Neural cell (in vitro differentiated cells): ENCODE results near the gene TBC1D10B. TPM values are rescaled to one million over a fixed set of nuclear protein-coding genes. Genes with fewer than 3 reads are reported as not detected.

Experiments used
- H2AFZ ChIP-seq: fragments of 200-600, 300-800 bp; sonication (generic), shearing (Covaris generic); 2 replicates; pipeline ENCODE4 v1.6.0; 2014; ENCODE audit warnings: low read depth, mild to moderate bottlenecking, antibody characterized with exemption, low read length, moderate library complexity
- H3F3A ChIP-seq: fragments of 200-600 bp; shearing (Covaris generic); 2 replicates; pipeline ENCODE4 v1.6.1; 2016; ENCODE audit warnings: mild to moderate bottlenecking, moderate library complexity, mixed read lengths, antibody characterized with exemption, low read length; ENCODE audit not compliant: insufficient read depth, poor library complexity, severe bottlenecking
- H3K27ac ChIP-seq: fragments of 200-600, 300-800 bp; sonication (generic), shearing (Covaris generic); 2 replicates; pipeline ENCODE4 v1.5.1; 2014; ENCODE audit warnings: mild to moderate bottlenecking, low read length, moderate library complexity
- H3K27me3 ChIP-seq: fragments of 300-800, 200-600 bp; sonication (generic), shearing (Covaris generic); 2 replicates; pipeline ENCODE4 v1.6.0; 2014; ENCODE audit warnings: mild to moderate bottlenecking, low read depth, low read length, moderate library complexity; ENCODE audit not compliant: insufficient read depth
- H3K36me3 ChIP-seq: fragments of 300-800, 200-600 bp; sonication (generic), shearing (Covaris generic); 2 replicates; pipeline ENCODE4 v1.5.1; 2014; ENCODE audit warnings: mild to moderate bottlenecking, antibody characterized with exemption, low read length, moderate library complexity; ENCODE audit not compliant: insufficient read depth
- H3K4me2 ChIP-seq: fragments of 300-800, 200-600 bp; sonication (generic), shearing (Covaris generic); 2 replicates; pipeline ENCODE4 v1.6.0; 2014; ENCODE audit warnings: mild to moderate bottlenecking, low read length
- H3K4me3 ChIP-seq: fragments of 300-800, 200-600 bp; sonication (generic), shearing (Covaris generic); 2 replicates; pipeline ENCODE4 v1.5.1; 2014; ENCODE audit warnings: mild to moderate bottlenecking, low read length, moderate library complexity
- H3K79me2 ChIP-seq: fragments of 200-600 bp; shearing (Covaris generic); replicated peaks from 2 replicates; pipeline ENCODE4 v1.6.0; 2014; ENCODE audit warnings: mild to moderate bottlenecking, low read length, moderate library complexity; ENCODE audit not compliant: insufficient read depth
- H3K9ac ChIP-seq: fragments of 300-800, 200-600 bp; sonication (generic), shearing (Covaris generic); 2 replicates; pipeline ENCODE4 v1.6.1; 2016; ENCODE audit warnings: mild to moderate bottlenecking, low read length, mixed read lengths
- H3K9me2 ChIP-seq: fragments of 200-600 bp; shearing (Covaris generic); 2 replicates; pipeline ENCODE4 v1.6.1; 2016; ENCODE audit warnings: mild to moderate bottlenecking, low read length, mixed read lengths; ENCODE audit not compliant: insufficient read depth
- H3K9me3 ChIP-seq: fragments of 200-600, 300-800 bp; sonication (generic), shearing (Covaris generic); 2 replicates; pipeline ENCODE4 v1.6.1; 2016; ENCODE audit warnings: mild to moderate bottlenecking, mixed run types, low read length, moderate library complexity, mixed read lengths
- H4K20me1 ChIP-seq: fragments of 200-600 bp; shearing (Covaris generic); 2 replicates; pipeline ENCODE4 v1.6.1; 2016; ENCODE audit warnings: mild to moderate bottlenecking, mixed run types; ENCODE audit not compliant: insufficient read depth
- CTCF ChIP-seq: fragments of 450-650 bp; IDR thresholded peaks from 2 replicates; pipeline ENCODE4 v1.5.1; 2014; ENCODE audit warnings: antibody characterized with exemption, mild to moderate bottlenecking, moderate library complexity; ENCODE audit not compliant: poor library complexity, severe bottlenecking
- EP300 ChIP-seq: fragments of 450-650 bp; conservative IDR thresholded peaks from 2 replicates; pipeline ENCODE4 v1.6.1; 2014; ENCODE audit warnings: antibody characterized with exemption, mild to moderate bottlenecking, moderate library complexity; ENCODE audit not compliant: poor library complexity, severe bottlenecking
- EZH2 ChIP-seq: fragments of 200-600, 300-800 bp; shearing (Covaris generic), sonication (generic); IDR thresholded peaks from 2 replicates; pipeline ENCODE4 v1.6.1; 2014; ENCODE audit warnings: antibody characterized with exemption, low read length, borderline replicate concordance, mild to moderate bottlenecking; ENCODE audit not compliant: insufficient read depth, poor library complexity, severe bottlenecking
- MXI1 ChIP-seq: fragments of 450-650 bp; conservative IDR thresholded peaks from 2 replicates; pipeline ENCODE4 v1.6.1; 2014; ENCODE audit warnings: antibody characterized with exemption, mild to moderate bottlenecking; ENCODE audit not compliant: poor library complexity, severe bottlenecking
- POLR2AphosphoS5 ChIP-seq: IDR thresholded peaks from 2 replicates; pipeline ENCODE4 v1.6.1; 2012
- RAD21 ChIP-seq: fragments of 450-650 bp; conservative IDR thresholded peaks from 2 replicates; pipeline ENCODE4 v1.6.1; 2014; ENCODE audit warnings: antibody characterized with exemption, mild to moderate bottlenecking, moderate library complexity
- SMC3 ChIP-seq: fragments of 450-650 bp; conservative IDR thresholded peaks from 2 replicates; pipeline ENCODE4 v1.6.1; 2014; ENCODE audit warnings: antibody characterized with exemption, mild to moderate bottlenecking, moderate library complexity; ENCODE audit not compliant: poor library complexity
- TAF1 ChIP-seq: IDR thresholded peaks from 2 replicates; pipeline ENCODE4 v1.6.1; 2012; ENCODE audit warnings: low read depth
- polyA plus RNA-seq: library from polyadenylated mRNA; depleted of rRNA; stranded (reverse); fragments of >200 nt; gene quantifications from 2 replicates; pipeline ENCODE4 v1.2.3, GENCODE V29; 2014
- TF ChIP-seq, protein P1 (sequence below): IDR thresholded peaks from 2 replicates; pipeline ENCODE4 v1.6.1; 2012; ENCODE audit warnings: borderline replicate concordance

The TBC1D10B gene
- polyA plus RNA-seq, 1 donor from 2014 or later, result 24.1 TPM

GRCh38 chr16:30417529-30418349 is 47.4 kb upstream of the TBC1D10B start:
- H3K27me3 ChIP-seq, result no peaks in the 10 kb centered on the region
- no peaks in the 10 kb centered on the region for H3K79me2 ChIP-seq
- peak overlapping the region; percentile 45 for H2AFZ ChIP-seq
- peak overlapping the region; percentile 59 for H3K27ac ChIP-seq
- H3K9ac ChIP-seq, result peak overlapping the region; percentile 63
- peaks cover 2% of the 10 kb centered on the region for H3F3A ChIP-seq
- TF ChIP-seq MXI1 (peak; percentile 84), TAF1 (no peak), RAD21 (peak; percentile 38), EP300 (peak; percentile 49), POLR2AphosphoS5 (peak; percentile 54), CTCF (peak; percentile 40), EZH2 (no peak), SMC3 (peak; percentile 54)
- no peaks in the 10 kb centered on the region for H3K9me3 ChIP-seq
- no peaks in the 10 kb centered on the region for H3K9me2 ChIP-seq
- H4K20me1 ChIP-seq, result no peaks in the 10 kb centered on the region
- H3K4me3 ChIP-seq, result peak overlapping the region; percentile 71
- no peaks in the 10 kb centered on the region for H3K36me3 ChIP-seq
- peak overlapping the region; percentile 10 for H3K4me2 ChIP-seq

DNA sequence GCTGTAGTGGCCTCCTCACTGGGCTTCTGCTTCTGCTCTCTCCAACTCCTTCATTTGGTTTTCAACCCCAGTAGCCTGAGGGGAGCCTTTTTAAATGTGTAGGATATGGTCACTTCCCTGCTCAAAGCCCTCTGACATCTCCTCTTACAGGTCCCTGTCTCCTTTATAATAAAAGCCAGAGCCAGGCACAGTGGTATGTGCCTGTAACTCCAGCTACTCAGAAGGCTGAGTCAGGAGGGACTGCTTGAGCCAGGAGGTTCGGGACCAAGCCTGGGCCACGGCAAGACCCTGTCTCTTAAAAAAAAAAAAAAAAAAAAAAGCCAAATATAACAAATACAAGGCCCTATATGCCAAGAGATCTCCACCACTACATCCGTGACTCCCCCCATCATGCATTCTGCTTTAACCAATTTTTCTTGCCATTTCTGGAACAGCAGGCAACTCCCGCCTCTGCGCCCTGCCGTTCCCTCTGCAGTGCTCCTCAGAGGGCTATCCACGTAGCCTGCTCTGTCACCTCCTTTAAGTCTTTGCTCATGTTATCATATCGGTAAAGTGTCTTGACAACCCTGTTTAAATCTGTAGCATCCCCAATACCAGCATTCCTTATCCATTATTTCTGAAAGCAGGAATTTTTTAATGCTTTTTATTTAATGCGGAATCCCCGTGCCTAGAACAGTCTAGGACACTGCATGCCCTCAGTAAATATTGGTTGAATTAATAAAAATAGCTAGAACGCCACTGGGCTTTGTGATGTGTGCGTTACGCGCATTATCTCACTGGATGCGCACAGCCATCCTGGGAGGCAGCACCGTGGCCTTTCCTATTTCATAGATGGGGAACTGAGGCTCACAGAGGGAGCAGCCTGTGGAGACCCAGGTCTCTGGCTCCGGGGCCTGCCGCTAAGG is 46.6 kb upstream of the TBC1D10B start:
- peak overlapping the region; percentile 59 for H3K9ac ChIP-seq
- TF ChIP-seq EZH2 (no peak), CTCF (no peak), RAD21 (no peak), POLR2AphosphoS5 (no peak), MXI1 (no peak)
- TF ChIP-seq, protein P1, sequence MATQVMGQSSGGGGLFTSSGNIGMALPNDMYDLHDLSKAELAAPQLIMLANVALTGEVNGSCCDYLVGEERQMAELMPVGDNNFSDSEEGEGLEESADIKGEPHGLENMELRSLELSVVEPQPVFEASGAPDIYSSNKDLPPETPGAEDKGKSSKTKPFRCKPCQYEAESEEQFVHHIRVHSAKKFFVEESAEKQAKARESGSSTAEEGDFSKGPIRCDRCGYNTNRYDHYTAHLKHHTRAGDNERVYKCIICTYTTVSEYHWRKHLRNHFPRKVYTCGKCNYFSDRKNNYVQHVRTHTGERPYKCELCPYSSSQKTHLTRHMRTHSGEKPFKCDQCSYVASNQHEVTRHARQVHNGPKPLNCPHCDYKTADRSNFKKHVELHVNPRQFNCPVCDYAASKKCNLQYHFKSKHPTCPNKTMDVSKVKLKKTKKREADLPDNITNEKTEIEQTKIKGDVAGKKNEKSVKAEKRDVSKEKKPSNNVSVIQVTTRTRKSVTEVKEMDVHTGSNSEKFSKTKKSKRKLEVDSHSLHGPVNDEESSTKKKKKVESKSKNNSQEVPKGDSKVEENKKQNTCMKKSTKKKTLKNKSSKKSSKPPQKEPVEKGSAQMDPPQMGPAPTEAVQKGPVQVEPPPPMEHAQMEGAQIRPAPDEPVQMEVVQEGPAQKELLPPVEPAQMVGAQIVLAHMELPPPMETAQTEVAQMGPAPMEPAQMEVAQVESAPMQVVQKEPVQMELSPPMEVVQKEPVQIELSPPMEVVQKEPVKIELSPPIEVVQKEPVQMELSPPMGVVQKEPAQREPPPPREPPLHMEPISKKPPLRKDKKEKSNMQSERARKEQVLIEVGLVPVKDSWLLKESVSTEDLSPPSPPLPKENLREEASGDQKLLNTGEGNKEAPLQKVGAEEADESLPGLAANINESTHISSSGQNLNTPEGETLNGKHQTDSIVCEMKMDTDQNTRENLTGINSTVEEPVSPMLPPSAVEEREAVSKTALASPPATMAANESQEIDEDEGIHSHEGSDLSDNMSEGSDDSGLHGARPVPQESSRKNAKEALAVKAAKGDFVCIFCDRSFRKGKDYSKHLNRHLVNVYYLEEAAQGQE, result no peak
- H4K20me1 ChIP-seq, result no peaks in the 10 kb centered on the region

More for the DNA sequence above, 46.6 kb upstream of the TBC1D10B start:
- H3K4me3 ChIP-seq, result peak overlapping the region; percentile 71
- peak overlapping the region; percentile 57 for H3K27ac ChIP-seq
- H3F3A ChIP-seq, result peaks cover 2% of the 10 kb centered on the region
- H3K9me2 ChIP-seq, result no peaks in the 10 kb centered on the region
- H3K9me3 ChIP-seq, result no peaks in the 10 kb centered on the region
- no peak overlapping the region for H2AFZ ChIP-seq
- no peaks in the 10 kb centered on the region for H3K79me2 ChIP-seq
- no peak overlapping the region for H3K4me2 ChIP-seq
- H3K36me3 ChIP-seq, result no peaks in the 10 kb centered on the region
- H3K27me3 ChIP-seq, result no peaks in the 10 kb centered on the region
